Measurements from ENCODE around the gene INSR. TPM values are rescaled to one million over a fixed set of nuclear protein-coding genes. Genes with fewer than 3 reads are reported as not detected.

INSR gene
- total and polyA plus RNA-seq, 2 of the 8 experiments (the other 6 are each of a cell fraction or from before 2014, with no cell fraction given) = 13.1 to 48.7 TPM

- Histone ChIP-seq H3K9me3 (ENCODE audit: insufficient read depth in 2 of 2, low read depth in 1 of 2, low read length in 1 of 2) (peaks cover 7 to 12% of the 10 kb centered on the region in 2 experiments; a peak in 3 of 4 replicates), H3K36me3 (ENCODE audit: control insufficient read depth in 2 of 4, insufficient read depth in 4 of 4, low read length in 3 of 4) (peaks cover 6 to 41% (median 22%) of the 10 kb centered on the region in 4 experiments; a peak in 6 of 8 replicates), H3K4ac (replicated peaks; ENCODE audit: insufficient read length, low read depth, low read length) (no peak overlapping the region), H3K79me2 (ENCODE audit: control insufficient read depth in 1 of 2, insufficient read depth in 2 of 2, low read length in 2 of 2) (no peaks in the 10 kb centered on the region), H3K4me3 (ENCODE audit: extremely low read depth in 1 of 4, insufficient read depth in 2 of 4, low read depth in 3 of 4, low read length in 4 of 4) (no peak overlapping the region), H4K91ac (replicated peaks; ENCODE audit: insufficient read length, low read length) (no peak overlapping the region), H2BK120ac (replicated peaks; ENCODE audit: low read depth, low read length) (no peak overlapping the region), H4K20me1 (replicated peaks in 1 of 2; ENCODE audit: control insufficient read depth in 1 of 2, insufficient read depth in 2 of 2, low read length in 2 of 2) (no peaks in the 10 kb centered on the region), H3K27me3 (replicated peaks in 1 of 4; ENCODE audit: control insufficient read depth in 3 of 4, extremely low read depth in 1 of 4, insufficient read depth in 3 of 4, low read length in 3 of 4) (no peaks in the 10 kb centered on the region), H3K79me1 (ENCODE audit: low read depth, low read length) (no peaks in the 10 kb centered on the region), H4K5ac (ENCODE audit: insufficient read length, low read depth, low read length) (no peak overlapping the region), H2BK5ac (ENCODE audit: low read depth, low read length) (no peak overlapping the region), H3K23me2 (ENCODE audit: low read depth, low read length) (no peaks in the 10 kb centered on the region), H2BK20ac (ENCODE audit: low read length) (no peak overlapping the region), H3K4me2 (ENCODE audit: insufficient read depth in 1 of 2, low read depth in 2 of 2, low read length in 2 of 2) (no peak overlapping the region), H2BK15ac (ENCODE audit: low read length) (no peak overlapping the region), H2AK5ac (ENCODE audit: low read depth, low read length) (no peak overlapping the region), H3K27ac (ENCODE audit: low read depth, low read length) (no peak overlapping the region), H3K18ac (ENCODE audit: extremely low read depth, low read length) (no peak overlapping the region), H3K9ac (replicated peaks in 1 of 4; ENCODE audit: extremely low read depth in 1 of 4, low read depth in 3 of 4, low read length in 3 of 4) (no peak overlapping the region), H2BK12ac (ENCODE audit: low read depth, low read length) (no peak overlapping the region), H3K4me1 (replicated peaks in 1 of 4; ENCODE audit: control insufficient read depth in 3 of 4, insufficient read depth in 4 of 4, low read length in 3 of 4) (no peaks in the 10 kb centered on the region), H2AFZ (ENCODE audit: low read length) (no peak overlapping the region), H4K8ac (ENCODE audit: extremely low read depth, insufficient read depth, low read length) (no peak overlapping the region), H3K14ac (ENCODE audit: insufficient read length) (no peak overlapping the region), H3K23ac (ENCODE audit: insufficient read length) (no peak overlapping the region), H3K56ac (replicated peaks; ENCODE audit: insufficient read length, low read depth, low read length) (no peak overlapping the region)
- DNase-seq (ENCODE audit: low read depth in 1 of 2, low spot score in 2 of 2) (no peak), FAIRE-seq (no peak)
- 92% methylated on average over 3 of the region's 3 CpGs; no CpG with 5 or more reads in 1 of the 2 experiments for WGBS, 2 experiments (ENCODE audit: extremely low coverage in 1 of 2, insufficient coverage in 1 of 2, insufficient read length in 1 of 2, insufficient replicate concordance in 2 of 2, low coverage in 1 of 2, low lambda C conversion rate in 2 of 2, missing lambda C conversion rate in 1 of 2)
- TF ChIP-seq EP300 (IDR thresholded peaks at IDR 0.05; ENCODE audit: borderline replicate concordance in 1 of 2, low read depth in 2 of 2, low read length in 2 of 2) (no peak), SIRT6 (IDR thresholded peaks at IDR 0.05; ENCODE audit: low read length) (no peak), SRF (IDR thresholded peaks at IDR 0.05; ENCODE audit: low read depth, low read length) (no peak), CEBPB (IDR thresholded peaks at IDR 0.05; ENCODE audit: low read depth, low read length) (no peak), EGR1 (IDR thresholded peaks at IDR 0.05; ENCODE audit: borderline replicate concordance, low read depth, low read length) (no peak), GABPA (IDR thresholded peaks at IDR 0.05; ENCODE audit: borderline replicate concordance, insufficient read depth, low read length) (no peak), CBX5 (IDR thresholded peaks at IDR 0.05; ENCODE audit: low read depth, low read length) (no peak)
- ChIA-PET CTCF (ENCODE audit: partially characterized antibody) (interaction anchor here (0.6 kb wide), 2 partner anchors 68 to 212 kb away, joined by 3 read pairs; no protein-coding TSS in a partner anchor), POLR2A (ENCODE audit: partially characterized antibody) (no interaction called here)
These were observed 168.1 kb downstream of the INSR start for GRCh38 chr19:7126132-7126531.

Measured in H1 (cell line).